Thoracic aorta (tissue), 2 donors: ENCODE measurements around the gene MPO. TPM values are rescaled to one million over a fixed set of nuclear protein-coding genes. Genes with fewer than 3 reads are reported as not detected.

Experiments
- ATAC-seq: fragments of 150-250 bp; one replicate; pipeline ENCODE4 v1.8.0; 2017; ENCODE audit warnings: low read depth; ENCODE audit not compliant: insufficient number of reproducible peaks, low FRiP score
- DNase-seq: peaks from one replicate; pipeline ENCODE4 v3.0.0-alpha.2; 2020; ENCODE audit warnings: low spot score
- H3K27ac ChIP-seq, 2 donors: fragments of 200-600 bp; sonication (generic); 1 replicate in 1 of 2; 2 replicates in 1 of 2; pipeline ENCODE4 v1.5.1; 2016; ENCODE audit warnings: mild to moderate bottlenecking in 2 of 2, moderate library complexity in 2 of 2
- H3K27me3 ChIP-seq: fragments of 200-600 bp; sonication (generic); replicated peaks from 2 replicates; pipeline ENCODE4 v1.6.0; 2016; ENCODE audit warnings: mild to moderate bottlenecking; ENCODE audit not compliant: insufficient read depth
- H3K36me3 ChIP-seq: fragments of 200-600 bp; sonication (generic); one replicate; pipeline ENCODE4 v1.5.1; 2016
- H3K4me1 ChIP-seq, 2 donors: fragments of 200-600 bp; sonication (generic); 1 replicate in 1 of 2; 2 replicates in 1 of 2; pipeline versions ENCODE4 v1.5.1 to v1.6.0; 2016; ENCODE audit warnings: low read depth in 2 of 2, mild to moderate bottlenecking in 1 of 2; ENCODE audit not compliant: control insufficient read depth in 1 of 2
- H3K4me3 ChIP-seq: fragments of 200-600 bp; sonication (generic); 2 replicates; pipeline ENCODE4 v1.5.1; 2016; ENCODE audit warnings: mild to moderate bottlenecking
- H3K9me3 ChIP-seq: fragments of 200-600 bp; sonication (generic); 2 replicates; pipeline ENCODE4 v1.5.1; 2016
- CTCF ChIP-seq: fragments of 200-600 bp; sonication (generic); IDR thresholded peaks from one replicate; pipeline ENCODE4 v1.5.1; 2019; ENCODE audit warnings: antibody characterized with exemption
- total RNA-seq, 2 donors: library from RNA; depleted of rRNA; stranded (reverse); fragments of >200 nt; gene quantifications; one replicate each; pipeline versions ENCODE4 v1.1.0 to v1.2.3, GENCODE V29; 2016

MPO gene
- total RNA-seq, 2 donors from 2014 or later = 0.14 TPM; not detected in 1

GRCh38 chr17:58246781-58247180 lies 34.0 kb downstream of the MPO start:
- H3K4me3 ChIP-seq = no peak overlapping the region
- no peaks in the 10 kb centered on the region for H3K27me3 ChIP-seq
- no peaks in the 10 kb centered on the region for H3K36me3 ChIP-seq
- no peak for ATAC-seq
- H3K4me1 ChIP-seq = peaks cover 3 to 12% of the 10 kb centered on the region in 2 donors
- H3K9me3 ChIP-seq = no peaks in the 10 kb centered on the region
- DNase-seq = no peak
- no peak overlapping the region for H3K27ac ChIP-seq
- TF ChIP-seq CTCF = no peak

- no peak for ATAC-seq
- Histone ChIP-seq H3K9me3 (no peaks in the 10 kb centered on the region), H3K27me3 (no peaks in the 10 kb centered on the region), H3K4me3 (no peak overlapping the region), H3K4me1 (peaks cover 3 to 12% of the 10 kb centered on the region in 2 donors), H3K27ac (no peak overlapping the region), H3K36me3 (no peaks in the 10 kb centered on the region)
- DNase-seq = no peak
- no peak for TF ChIP-seq CTCF
These were observed 34.5 kb downstream of the MPO start for GRCh38 chr17:58246104-58246740.

GRCh38 chr17:58245428-58246103 lies 35.2 kb downstream of the MPO start:
- no peak overlapping the region for H3K27ac ChIP-seq
- H3K27me3 ChIP-seq = no peaks in the 10 kb centered on the region
- DNase-seq = no peak
- H3K4me1 ChIP-seq = peaks cover 3 to 12% of the 10 kb centered on the region in 2 donors
- ATAC-seq = no peak
- TF ChIP-seq CTCF = no peak
- H3K36me3 ChIP-seq = no peaks in the 10 kb centered on the region
- no peaks in the 10 kb centered on the region for H3K9me3 ChIP-seq
- no peak overlapping the region for H3K4me3 ChIP-seq

- DNase-seq = no peak
- peaks cover 3 to 10% of the 10 kb centered on the region in 2 donors for H3K4me1 ChIP-seq
- H3K27me3 ChIP-seq = no peaks in the 10 kb centered on the region
- H3K27ac ChIP-seq = no peak overlapping the region
- H3K9me3 ChIP-seq = no peaks in the 10 kb centered on the region
- no peaks in the 10 kb centered on the region for H3K36me3 ChIP-seq
- no peak for ATAC-seq
- H3K4me3 ChIP-seq = no peak overlapping the region
- TF ChIP-seq CTCF = no peak
These were observed 35.8 kb downstream of the MPO start for GRCh38 chr17:58244963-58245362.

- Histone ChIP-seq H3K36me3 (no peaks in the 10 kb centered on the region), H3K27me3 (no peaks in the 10 kb centered on the region), H3K9me3 (no peaks in the 10 kb centered on the region), H3K27ac (no peak overlapping the region), H3K4me1 (no peaks in the 10 kb centered on the region), H3K4me3 (no peak overlapping the region)
- DNase-seq = no peak
- TF ChIP-seq CTCF = no peak
- ATAC-seq = no peak
These were observed 38.5 kb downstream of the MPO start for GRCh38 chr17:58242171-58242784.
